T-cell (primary cell): ENCODE data around the gene PRKCA. TPM values are rescaled to one million over a fixed set of nuclear protein-coding genes. Genes with fewer than 3 reads are reported as not detected.

Experiments used
- ATAC-seq, 4 experiments: fragments of 200-7000 bp in 3 of 4; fragments of 150-1000 bp in 1 of 4; cut with Tn5 transposase; replicated peaks in 1 of 4; 1 replicate in 3 of 4; 2 replicates in 1 of 4; pipeline ENCODE4 v1.10.0; 2021; ENCODE audit warnings: moderate library complexity in 3 of 4, mild to moderate bottlenecking in 2 of 4, moderate number of reproducible peaks in 1 of 4
- CTCF ChIA-PET, 2 donors: fragments of 300-600 bp; sonication (Branson Sonifier 250); formaldehyde crosslinking; loops; one replicate each; lab custom pipeline; 2022; ENCODE audit warnings: antibody characterized with exemption in 2 of 2; lab: Charles Lee
- POLR2A ChIA-PET, 2 donors: fragments of 300-600 bp; sonication (Branson Sonifier 250); formaldehyde crosslinking; loops; one replicate each; lab custom pipeline; 2022; ENCODE audit warnings: antibody characterized with exemption in 2 of 2; lab: Charles Lee
- DNase-seq, 35 experiments: peaks; one replicate each; pipeline versions ENCODE4 v3.0.0 to v3.0.0-alpha.2; 2013 to 2023
- H3K27ac ChIP-seq: one replicate; pipeline ENCODE4 v1.5.1; 2013; ENCODE audit warnings: low read length
- H3K27me3 ChIP-seq, 2 experiments: replicated peaks in 1 of 2; 1 replicate in 1 of 2; 2 replicates in 1 of 2; pipeline versions ENCODE4 v1.6.1 to v1.7.0; 2013; ENCODE audit warnings: low read length in 1 of 2, mixed read lengths in 1 of 2; ENCODE audit not compliant: control insufficient read depth in 2 of 2, insufficient read depth in 2 of 2; ENCODE audit errors: extremely low read depth in 1 of 2
- H3K36me3 ChIP-seq, 2 donors: 1 replicate in 1 of 2; 2 replicates in 1 of 2; pipeline versions ENCODE4 v1.6.1 to v1.7.0; 2013; ENCODE audit warnings: low read length in 1 of 2; ENCODE audit not compliant: control insufficient read depth in 2 of 2, insufficient read depth in 1 of 2; ENCODE audit errors: extremely low read depth in 1 of 2
- H3K4me1 ChIP-seq, 2 experiments: 1 replicate in 1 of 2; 2 replicates in 1 of 2; pipeline versions ENCODE4 v1.6.1 to v1.7.0; 2013; ENCODE audit warnings: low read length in 2 of 2, mixed read lengths in 1 of 2; ENCODE audit not compliant: insufficient read depth in 2 of 2, control insufficient read depth in 1 of 2; ENCODE audit errors: extremely low read depth in 1 of 2
- H3K4me3 ChIP-seq, 2 donors: 1 replicate in 1 of 2; 2 replicates in 1 of 2; pipeline versions ENCODE4 v1.5.1 to v1.7.0; 2013; ENCODE audit warnings: mild to moderate bottlenecking in 2 of 2, low read length in 1 of 2, moderate library complexity in 1 of 2; ENCODE audit not compliant: control insufficient read depth in 1 of 2; ENCODE audit errors: extremely low read depth in 1 of 2
- H3K9me3 ChIP-seq: 2 replicates; pipeline ENCODE4 v1.7.0; 2013
- H3K27ac Mint-ChIP-seq, 2 donors: one replicate each; pipeline ENCODE4 v1.8.0; 2020 to 2021; ENCODE audit warnings: mild to moderate bottlenecking in 2 of 2, mixed read lengths in 2 of 2
- H3K27me3 Mint-ChIP-seq, 2 donors: one replicate each; pipeline ENCODE4 v1.8.0; 2021 to 2022; ENCODE audit warnings: mixed read lengths in 2 of 2
- H3K36me3 Mint-ChIP-seq: one replicate; pipeline ENCODE4 v1.8.0; 2021; ENCODE audit warnings: mixed read lengths
- H3K4me1 Mint-ChIP-seq, 3 donors: one replicate each; pipeline ENCODE4 v1.8.0; 2020 to 2022; ENCODE audit warnings: mixed read lengths in 3 of 3, mild to moderate bottlenecking in 1 of 3
- H3K4me3 Mint-ChIP-seq, 3 donors: one replicate each; pipeline ENCODE4 v1.8.0; 2020 to 2022; ENCODE audit warnings: mild to moderate bottlenecking in 3 of 3, mixed read lengths in 3 of 3, moderate library complexity in 3 of 3
- H3K9me3 Mint-ChIP-seq, 3 donors: one replicate each; pipeline ENCODE4 v1.8.0; 2020 to 2022; ENCODE audit warnings: mixed read lengths in 3 of 3
- WGBS: methylation state at CpG from one replicate; pipeline ENCODE4 v1.1.5; 2013; ENCODE audit warnings: missing lambda C conversion rate; ENCODE audit not compliant: insufficient coverage; 5-methylcytosine and 5-hydroxymethylcytosine counted together
- total RNA-seq, 35 experiments: library from RNA in 6 of 35; stranded (reverse) in 6 of 35; fragments of 120-200 nt in 1 of 35; gene quantifications; one replicate each; pipeline versions ENCODE4 v1.2.1 to v1.2.4 and lab custom pipeline; 2013 to 2026

The PRKCA gene
- total RNA-seq, 5 donors from 2014 or later (not counting 1 experiment from before 2014, with no cell fraction given), result 75.9 to 128 (median 82.0) TPM

GRCh38 chr17:66491665-66492064, 189.3 kb downstream of the PRKCA start:
- H3K9me3 Mint-ChIP-seq, result no peaks in the 10 kb centered on the region
- H3K27me3 ChIP-seq, result no peaks in the 10 kb centered on the region
- H3K4me3 ChIP-seq, result no peak overlapping the region
- no peaks in the 10 kb centered on the region for H3K27me3 Mint-ChIP-seq
- peaks cover 71 to 83% (median 77%) of the 10 kb centered on the region in 3 donors for H3K4me1 Mint-ChIP-seq
- no peaks in the 10 kb centered on the region for H3K9me3 ChIP-seq
- ATAC-seq, result no peak
- no peak overlapping the region for H3K27ac ChIP-seq
- DNase-seq, result no peak
- POLR2A ChIA-PET, result interaction anchor here in 1 of 2 donors (0.5 kb wide), 1 partner anchor 161 kb away, joined by 4 read pairs; no protein-coding TSS in a partner anchor
- no CpG with 5 or more reads among the region's 3 CpGs for WGBS
- H3K4me1 ChIP-seq, result peaks cover 5 to 16% of the 10 kb centered on the region in 2 experiments
- no peak overlapping the region for H3K4me3 Mint-ChIP-seq
- H3K27ac Mint-ChIP-seq, result peak overlapping the region; percentile 4 to 83
- CTCF ChIA-PET, result no interaction called here
- H3K36me3 Mint-ChIP-seq, result peaks cover 17% of the 10 kb centered on the region
- peaks cover 0 to 2% of the 10 kb centered on the region in 2 donors for H3K36me3 ChIP-seq

- Histone ChIP-seq H3K36me3 (peaks cover 2 to 3% of the 10 kb centered on the region in 2 donors), H3K4me1 (peaks cover 5 to 16% of the 10 kb centered on the region in 2 experiments), H3K27ac (no peak overlapping the region), H3K9me3 (no peaks in the 10 kb centered on the region), H3K27me3 (no peaks in the 10 kb centered on the region), H3K4me3 (no peak overlapping the region)
- Mint-ChIP-seq H3K4me3 (no peak overlapping the region), H3K9me3 (no peaks in the 10 kb centered on the region), H3K4me1 (peaks cover 70 to 79% (median 75%) of the 10 kb centered on the region in 3 donors), H3K27ac (no peak overlapping the region), H3K36me3 (peaks cover 17% of the 10 kb centered on the region), H3K27me3 (no peaks in the 10 kb centered on the region)
- POLR2A ChIA-PET, result interaction anchor here in 1 of 2 donors (0.5 kb wide), 1 partner anchor 162 kb away, joined by 4 read pairs; no protein-coding TSS in a partner anchor
- 90% methylated on average over 2 of the region's 4 CpGs for WGBS
- CTCF ChIA-PET, result no interaction called here
- ATAC-seq (no peak), DNase-seq (no peak)
Observed at GRCh38 chr17:66492080-66492479, 189.7 kb downstream of the PRKCA start.

- DNase-seq (no peak), ATAC-seq (no peak)
- peaks cover 18% of the 10 kb centered on the region for H3K36me3 Mint-ChIP-seq
- Histone ChIP-seq H3K9me3 (no peaks in the 10 kb centered on the region), H3K27me3 (no peaks in the 10 kb centered on the region), H3K36me3 (peaks cover 2 to 3% of the 10 kb centered on the region in 2 donors), H3K4me3 (no peak overlapping the region), H3K4me1 (peaks cover 5 to 16% of the 10 kb centered on the region in 2 experiments), H3K27ac (no peak overlapping the region)
- no peak overlapping the region for H3K4me3 Mint-ChIP-seq
- H3K9me3 Mint-ChIP-seq, result no peaks in the 10 kb centered on the region
- ChIA-PET POLR2A (no interaction called here), CTCF (no interaction called here)
- H3K27me3 Mint-ChIP-seq, result no peaks in the 10 kb centered on the region
- peaks cover 65 to 74% (median 70%) of the 10 kb centered on the region in 3 donors for H3K4me1 Mint-ChIP-seq
- 87% methylated on average over 3 of the region's 6 CpGs for WGBS
- H3K27ac Mint-ChIP-seq, result no peak overlapping the region
Observed at GRCh38 chr17:66492561-66493005, 190.2 kb downstream of the PRKCA start.

- Histone ChIP-seq H3K27me3 (no peaks in the 10 kb centered on the region), H3K4me3 (no peak overlapping the region), H3K4me1 (peaks cover 5 to 16% of the 10 kb centered on the region in 2 experiments), H3K27ac (no peak overlapping the region), H3K9me3 (no peaks in the 10 kb centered on the region), H3K36me3 (peaks cover 2 to 6% of the 10 kb centered on the region in 2 donors)
- Mint-ChIP-seq H3K27me3 (no peaks in the 10 kb centered on the region), H3K9me3 (no peaks in the 10 kb centered on the region), H3K27ac (peak overlapping the region; percentile 57 to 70), H3K36me3 (peaks cover 25% of the 10 kb centered on the region), H3K4me3 (peak overlapping the region in 1 of 3 donors; percentile 3), H3K4me1 (peaks cover 63 to 74% (median 67%) of the 10 kb centered on the region in 3 donors)
- no peak for DNase-seq
- ATAC-seq, result peak in 1 of 4 experiments; percentile 16
- WGBS, result 72% methylated on average over 3 of the region's 4 CpGs
- POLR2A ChIA-PET, result no interaction called here
- CTCF ChIA-PET, result no interaction called here
Observed at GRCh38 chr17:66493283-66494019, 191.0 kb downstream of the PRKCA start.

GRCh38 chr17:66494023-66494803, 191.8 kb downstream of the PRKCA start:
- WGBS, result no CpG with 5 or more reads among the region's 5 CpGs
- Histone ChIP-seq H3K4me1 (peaks cover 5 to 16% of the 10 kb centered on the region in 2 experiments), H3K27me3 (no peaks in the 10 kb centered on the region), H3K4me3 (no peak overlapping the region), H3K9me3 (no peaks in the 10 kb centered on the region), H3K36me3 (peaks cover 2 to 6% of the 10 kb centered on the region in 2 donors), H3K27ac (no peak overlapping the region)
- DNase-seq, result no peak
- peak overlapping the region; percentile 57 to 70 for H3K27ac Mint-ChIP-seq
- peaks cover 64 to 77% (median 71%) of the 10 kb centered on the region in 3 donors for H3K4me1 Mint-ChIP-seq
- POLR2A ChIA-PET, result interaction anchor here (0.6 to 0.7 kb wide), 2 partner anchors 10 to 190 kb away, joined by 3 to 4 read pairs; no protein-coding TSS in a partner anchor
- ATAC-seq, result peak; percentile 39 to 83 (median 78)
- H3K36me3 Mint-ChIP-seq, result peaks cover 33% of the 10 kb centered on the region
- no peaks in the 10 kb centered on the region for H3K27me3 Mint-ChIP-seq
- no peaks in the 10 kb centered on the region for H3K9me3 Mint-ChIP-seq
- peak overlapping the region in 1 of 3 donors; percentile 3 for H3K4me3 Mint-ChIP-seq
- CTCF ChIA-PET, result no interaction called here

- no peaks in the 10 kb centered on the region for H3K9me3 Mint-ChIP-seq
- no peaks in the 10 kb centered on the region for H3K27me3 ChIP-seq
- H3K4me3 Mint-ChIP-seq, result no peak overlapping the region
- no CpG with 5 or more reads among the region's 2 CpGs for WGBS
- peaks cover 40% of the 10 kb centered on the region for H3K36me3 Mint-ChIP-seq
- H3K27ac ChIP-seq, result no peak overlapping the region
- ChIA-PET POLR2A (interaction anchor here (0.7 kb wide), 2 partner anchors 170 to 190 kb away, joined by 3 to 6 read pairs; no protein-coding TSS in a partner anchor), CTCF (interaction anchor here in 1 of 2 donors (0.7 to 1.0 kb wide), 2 partner anchors 29 to 42 kb away, joined by 3 to 4 read pairs; no protein-coding TSS in a partner anchor)
- H3K4me1 ChIP-seq, result peaks cover 5 to 16% of the 10 kb centered on the region in 2 experiments
- H3K4me1 Mint-ChIP-seq, result peaks cover 68 to 77% (median 75%) of the 10 kb centered on the region in 3 donors
- H3K4me3 ChIP-seq, result no peak overlapping the region
- no peak for DNase-seq
- H3K27ac Mint-ChIP-seq, result peak overlapping the region in 1 of 2 donors; percentile 8
- H3K9me3 ChIP-seq, result no peaks in the 10 kb centered on the region
- no peak for ATAC-seq
- peaks cover 2 to 6% of the 10 kb centered on the region in 2 donors for H3K36me3 ChIP-seq
- no peaks in the 10 kb centered on the region for H3K27me3 Mint-ChIP-seq
Observed at GRCh38 chr17:66495035-66495434, 192.6 kb downstream of the PRKCA start.
